Head of caudate nucleus (tissue), 42 donors: Measurements from ENCODE around the gene FBXW4.

Experiments
- DNase-seq, 42 donors: peaks; one replicate each; pipeline versions ENCODE4 v3.0.0 to v3.0.0-alpha.2; 2020 to 2021; ENCODE audit warnings: mixed read lengths in 7 of 42
- intact Hi-C: fragments of 100-400 bp; cut with DNase I; formaldehyde crosslinking; loops from one replicate; pipeline ENCODE4 v1.15.0; 2022

Gene FBXW4

DNA sequence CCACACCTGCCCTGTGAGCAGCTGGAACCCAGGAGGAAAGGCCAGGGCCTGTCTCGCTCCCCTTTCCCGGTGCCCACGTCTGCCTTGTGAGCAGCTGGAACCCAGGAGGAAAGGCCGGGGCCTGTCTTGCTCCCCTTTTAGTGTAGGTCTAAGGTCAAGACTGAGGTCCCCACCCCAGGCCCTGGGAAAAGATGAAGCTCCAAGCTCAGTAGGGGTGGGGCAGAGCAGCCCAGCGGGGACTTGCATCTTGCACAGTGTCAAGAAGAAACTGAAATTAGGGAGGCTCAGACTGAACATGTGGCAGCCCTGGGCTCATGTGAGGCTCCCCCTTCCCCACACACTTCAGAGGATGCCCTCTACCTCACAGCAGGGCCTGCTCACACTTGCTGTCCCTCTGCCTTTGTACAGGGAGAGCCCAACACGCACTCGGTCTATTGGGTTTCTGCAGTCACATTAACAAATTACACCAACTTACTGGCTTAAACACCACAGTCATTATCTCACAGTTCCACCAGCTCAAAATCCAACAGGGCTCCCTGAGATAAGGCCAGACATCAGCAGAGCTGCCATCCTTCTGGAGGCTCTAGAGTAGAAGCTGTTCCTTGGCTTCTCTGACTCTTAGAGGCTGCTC, 119.3 kb downstream of the FBXW4 start:
- peak in 1 of 42 donors; percentile 28 for DNase-seq
- intact Hi-C loops, result no loop called here

- intact Hi-C loops, result no loop called here
- DNase-seq, result no peak
These were observed 119.9 kb downstream of the FBXW4 start for GRCh38 chr10:101575091-101575490.

GRCh38 chr10:101573885-101574753, 120.9 kb downstream of the FBXW4 start:
- intact Hi-C loops, result no loop called here
- DNase-seq, result no peak

GRCh38 chr10:101572785-101573184, 122.2 kb downstream of the FBXW4 start:
- DNase-seq, result no peak
- intact Hi-C loops, result no loop called here

- DNase-seq, result no peak
- intact Hi-C loops, result no loop called here
These were observed 122.8 kb downstream of the FBXW4 start for GRCh38 chr10:101572126-101572525.

DNA sequence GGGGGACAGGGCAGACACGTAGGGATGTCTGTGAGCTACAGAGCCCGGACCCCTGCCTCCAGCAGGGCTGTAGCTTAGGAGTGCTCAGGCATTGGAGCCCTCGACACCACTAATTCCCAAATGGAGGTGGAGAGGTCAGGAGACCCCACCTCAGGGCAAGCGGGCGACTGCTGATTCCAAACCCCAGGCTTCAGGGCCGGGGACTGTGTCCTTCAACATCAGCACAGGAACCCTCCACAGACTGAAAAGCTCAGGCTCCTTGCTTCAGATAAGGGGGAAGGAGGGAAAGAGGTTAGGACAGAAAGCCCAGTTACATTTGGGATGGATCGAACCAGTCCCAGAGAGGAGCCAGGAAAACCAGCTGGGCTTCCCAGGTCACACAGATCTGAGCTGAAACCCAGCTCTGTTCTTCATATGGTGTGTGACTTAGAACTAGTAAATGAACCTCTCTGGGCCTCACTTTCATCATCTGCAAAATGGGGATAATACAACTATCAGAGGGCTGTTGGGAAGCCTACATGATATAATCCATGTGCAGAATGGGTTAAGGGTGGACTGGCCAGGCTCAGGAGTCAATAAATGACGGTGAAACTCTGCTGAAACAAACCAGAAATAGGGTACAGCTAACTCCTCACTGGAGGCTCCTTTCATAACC, 123.6 kb downstream of the FBXW4 start:
- intact Hi-C loops, result no loop called here
- peak in 1 of 42 donors; percentile 2 for DNase-seq

GRCh38 chr10:101570428-101571270, 124.3 kb downstream of the FBXW4 start:
- peak in 8 of 42 donors; percentile 3 to 45 (median 32) for DNase-seq
- intact Hi-C loops, result no loop called here

- peak; percentile 44 to 95 (median 84) for DNase-seq
- intact Hi-C loops, result loop anchor here (5.0 kb wide), 2 partner anchors 278 to 358 kb away; no protein-coding TSS in a partner anchor
These were observed 125.1 kb downstream of the FBXW4 start for GRCh38 chr10:101569622-101570427.

DNA sequence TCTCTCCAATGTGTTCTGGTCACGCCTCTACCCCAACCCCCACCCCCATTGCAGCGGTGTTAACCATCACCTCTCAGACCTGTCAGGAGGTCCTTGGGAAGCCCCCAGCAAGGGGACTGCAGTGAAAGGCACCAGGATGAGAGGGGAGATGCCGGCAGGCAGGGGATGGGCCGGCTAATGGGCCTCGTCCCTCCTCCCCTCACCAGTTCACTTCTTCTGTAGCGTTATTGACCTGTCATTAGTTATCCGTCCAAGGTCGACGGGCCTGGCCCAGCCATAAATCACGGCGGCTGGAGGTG, 125.7 kb downstream of the FBXW4 start:
- intact Hi-C loops, result loop anchor here (5.0 kb wide), 2 partner anchors 277 to 357 kb away; no protein-coding TSS in a partner anchor
- peak in 2 of 42 donors; percentile 14 to 18 for DNase-seq

DNA sequence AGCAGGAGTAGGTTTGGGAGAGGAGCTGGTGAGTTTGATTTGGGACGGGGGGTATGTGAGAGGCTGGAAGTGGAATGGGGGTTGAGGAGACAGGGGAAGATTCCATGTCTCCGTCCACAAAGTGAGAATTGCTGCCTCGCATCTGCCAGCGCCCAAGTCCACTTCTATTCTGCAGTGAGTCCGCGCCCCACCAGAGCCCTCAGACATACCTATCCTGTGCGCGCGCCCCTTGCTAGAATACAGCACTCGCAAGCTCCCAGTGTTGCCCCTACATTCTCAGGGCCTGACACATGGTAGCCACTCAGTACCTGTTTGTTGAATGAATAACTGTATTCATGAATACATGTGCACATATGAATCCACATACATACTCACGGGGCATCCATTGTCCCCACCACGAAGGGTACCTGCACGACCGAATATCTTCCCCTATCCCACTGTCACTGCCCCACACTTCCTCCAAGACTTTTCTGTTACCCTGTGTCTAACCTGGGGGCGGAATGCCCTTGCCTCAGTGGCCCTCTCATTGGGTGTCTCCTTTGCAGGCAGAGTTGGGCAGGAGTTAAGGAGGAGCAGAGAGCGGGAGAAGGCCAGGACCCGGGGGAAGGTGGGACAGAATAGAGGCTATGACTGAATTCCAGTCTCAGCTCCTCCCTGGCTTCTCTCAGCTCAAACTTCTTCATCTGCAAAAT, 126.8 kb downstream of the FBXW4 start:
- peak in 4 of 42 donors; percentile 3 to 31 (median 12) for DNase-seq
- intact Hi-C loops, result loop anchor here (5.0 kb wide), 2 partner anchors 276 to 356 kb away; no protein-coding TSS in a partner anchor

GRCh38 chr10:101567165-101568006, 127.6 kb downstream of the FBXW4 start:
- peak in 4 of 42 donors; percentile 3 to 32 (median 12) for DNase-seq
- intact Hi-C loops, result loop anchor here (5.0 kb wide), 2 partner anchors 275 to 355 kb away; no protein-coding TSS in a partner anchor

GRCh38 chr10:101566333-101567164, 128.4 kb downstream of the FBXW4 start:
- DNase-seq, result peak in 39 of 42 donors; percentile 26 to 85 (median 61)
- intact Hi-C loops, result loop anchor here (5.0 kb wide), 2 partner anchors 274 to 354 kb away; no protein-coding TSS in a partner anchor

DNA sequence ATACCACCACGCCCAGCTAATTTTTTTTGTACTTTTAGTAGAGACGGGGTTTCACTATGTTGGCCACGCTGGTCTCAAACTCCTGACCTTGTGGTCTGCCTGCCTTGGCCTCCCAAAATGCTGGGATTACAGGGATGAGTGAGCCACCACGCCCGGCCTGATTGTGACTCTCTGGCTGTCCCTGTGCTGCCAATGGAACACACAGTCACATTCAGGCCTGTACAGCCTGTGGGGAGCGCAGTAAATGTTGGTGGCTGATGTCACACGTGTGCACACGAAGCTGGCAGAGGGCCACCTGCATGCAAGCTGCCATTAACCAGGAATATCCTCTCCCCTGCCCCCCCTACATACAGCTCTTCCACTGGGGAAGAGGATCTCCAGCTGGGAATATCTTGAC, 129.0 kb downstream of the FBXW4 start:
- peak in 3 of 42 donors; percentile 16 to 29 (median 24) for DNase-seq

GRCh38 chr10:101565370-101565900, 129.5 kb downstream of the FBXW4 start:
- DNase-seq, result peak in 6 of 42 donors; percentile 0 to 18 (median 2)
- intact Hi-C loops, result loop anchor here (5.0 kb wide), 2 partner anchors 273 to 353 kb away; no protein-coding TSS in a partner anchor

More for the DNA sequence above, 129.0 kb downstream of the FBXW4 start:
- intact Hi-C loops, result loop anchor here (5.0 kb wide), 2 partner anchors 274 to 354 kb away; no protein-coding TSS in a partner anchor

GRCh38 chr10:101564490-101564991, 130.4 kb downstream of the FBXW4 start:
- intact Hi-C loops, result no loop called here
- DNase-seq, result peak in 11 of 42 donors; percentile 2 to 29 (median 11)
